TTC549 (cell line): Measurements from ENCODE around the gene ZNF414.

Experiments
- FAIRE-seq: peaks from 2 replicates; lab custom pipeline; 2012; peaks lifted over from hg19 to GRCh38; lab: Jason Lieb, UNC

Gene ZNF414

GRCh38 chr19:8462571-8462970 lies 51.4 kb downstream of the ZNF414 start:
- no peak for FAIRE-seq

GRCh38 chr19:8461891-8462290 lies 52.1 kb downstream of the ZNF414 start:
- no peak for FAIRE-seq

GRCh38 chr19:8461376-8461775 lies 52.6 kb downstream of the ZNF414 start:
- FAIRE-seq, result no peak

GRCh38 chr19:8460516-8461298 lies 53.3 kb downstream of the ZNF414 start:
- no peak for FAIRE-seq
